GM19023 (cell line): ENCODE results near the gene DNAJC17.

ENCODE experiments used
- ATAC-seq: cut with Tn5 transposase; IDR thresholded peaks from one replicate; pipeline ENCODE4 v1.9.1; 2021; ENCODE audit warnings: mild to moderate bottlenecking, moderate library complexity; ENCODE audit not compliant: unreplicated experiment

DNAJC17 gene, protein sequence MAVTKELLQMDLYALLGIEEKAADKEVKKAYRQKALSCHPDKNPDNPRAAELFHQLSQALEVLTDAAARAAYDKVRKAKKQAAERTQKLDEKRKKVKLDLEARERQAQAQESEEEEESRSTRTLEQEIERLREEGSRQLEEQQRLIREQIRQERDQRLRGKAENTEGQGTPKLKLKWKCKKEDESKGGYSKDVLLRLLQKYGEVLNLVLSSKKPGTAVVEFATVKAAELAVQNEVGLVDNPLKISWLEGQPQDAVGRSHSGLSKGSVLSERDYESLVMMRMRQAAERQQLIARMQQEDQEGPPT

DNA sequence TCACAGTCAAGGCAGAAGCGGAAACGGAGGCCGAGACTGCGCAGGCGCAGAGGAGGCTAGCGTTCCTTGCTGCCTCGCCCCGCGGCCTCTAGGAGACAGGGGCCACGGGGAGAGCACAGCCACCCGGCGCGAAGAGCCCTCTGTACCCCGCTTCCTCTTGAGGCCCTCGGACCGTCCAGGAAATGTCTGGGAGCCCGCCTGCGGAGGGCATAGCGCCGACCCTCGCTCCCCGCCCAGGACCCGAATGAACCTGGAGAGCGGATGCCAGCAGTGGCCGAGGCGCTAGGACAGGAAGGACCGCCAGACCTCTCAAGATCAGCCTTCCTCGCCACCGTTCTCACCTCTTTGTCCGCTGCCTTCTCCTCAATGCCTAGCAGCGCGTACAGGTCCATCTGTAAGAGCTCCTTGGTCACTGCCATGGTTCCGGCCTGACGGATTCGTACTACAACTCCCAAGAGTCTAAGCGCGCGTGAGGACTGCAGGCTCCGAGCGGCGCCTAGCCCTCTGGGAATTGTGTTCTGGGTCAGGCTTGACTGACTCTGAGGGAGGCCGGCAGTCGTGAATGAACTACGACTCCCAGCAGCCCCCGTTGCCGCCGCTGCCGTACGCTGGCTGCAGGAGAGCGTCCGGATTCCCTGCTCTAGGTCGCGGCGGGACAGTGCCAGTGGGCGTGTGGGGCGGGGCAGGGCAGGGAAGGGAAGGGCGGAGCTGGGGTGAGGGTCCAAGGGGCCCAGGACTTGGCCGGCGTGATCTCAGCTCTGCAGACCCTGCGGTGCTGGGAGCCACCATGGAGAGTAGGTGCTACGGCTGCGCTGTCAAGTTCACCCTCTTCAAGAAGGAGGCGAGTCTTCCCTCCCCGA is at the start of gene DNAJC17, which contains the start of gene ZFYVE19:
TSS of gene DNAJC17 (minus strand) at position 446 of the 860 bp plus-strand sequence. CDS start at position 419, 27 bp downstream.
TSS of gene ZFYVE19 (plus strand) at position 62 of the 860 bp plus-strand sequence. CDS start at position 563, 501 bp downstream.
- peak; percentile 93 for ATAC-seq

GRCh38 chr15:40856746-40857145 is 49.5 kb upstream of the DNAJC17 start:
- no peak for ATAC-seq

DNA sequence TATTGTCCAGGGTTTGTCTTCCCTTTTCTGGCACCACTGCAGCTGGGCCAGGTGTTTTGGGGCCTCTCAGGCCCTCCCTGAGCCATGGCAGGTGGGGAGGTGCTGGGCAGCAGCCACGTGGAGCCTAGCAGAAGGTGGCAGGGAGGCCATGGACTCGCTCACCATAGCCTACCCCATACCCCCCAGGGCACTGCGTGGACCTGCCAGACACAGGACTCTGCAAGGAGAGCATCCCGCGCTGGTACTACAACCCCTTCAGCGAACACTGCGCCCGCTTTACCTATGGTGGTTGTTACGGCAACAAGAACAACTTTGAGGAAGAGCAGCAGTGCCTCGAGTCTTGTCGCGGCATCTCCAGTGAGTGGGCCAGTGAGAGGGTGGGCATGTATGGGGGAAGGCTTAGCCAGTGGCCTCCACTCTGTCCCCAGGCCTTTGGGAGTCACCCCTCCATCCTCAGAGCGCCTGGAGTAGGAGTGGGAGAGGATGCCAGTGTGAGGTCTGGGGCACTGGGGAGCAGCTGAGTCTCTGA is 48.5 kb upstream of the DNAJC17 start:
- no peak for ATAC-seq

GRCh38 chr15:40854161-40854560 is 46.9 kb upstream of the DNAJC17 start:
- no peak for ATAC-seq

DNA sequence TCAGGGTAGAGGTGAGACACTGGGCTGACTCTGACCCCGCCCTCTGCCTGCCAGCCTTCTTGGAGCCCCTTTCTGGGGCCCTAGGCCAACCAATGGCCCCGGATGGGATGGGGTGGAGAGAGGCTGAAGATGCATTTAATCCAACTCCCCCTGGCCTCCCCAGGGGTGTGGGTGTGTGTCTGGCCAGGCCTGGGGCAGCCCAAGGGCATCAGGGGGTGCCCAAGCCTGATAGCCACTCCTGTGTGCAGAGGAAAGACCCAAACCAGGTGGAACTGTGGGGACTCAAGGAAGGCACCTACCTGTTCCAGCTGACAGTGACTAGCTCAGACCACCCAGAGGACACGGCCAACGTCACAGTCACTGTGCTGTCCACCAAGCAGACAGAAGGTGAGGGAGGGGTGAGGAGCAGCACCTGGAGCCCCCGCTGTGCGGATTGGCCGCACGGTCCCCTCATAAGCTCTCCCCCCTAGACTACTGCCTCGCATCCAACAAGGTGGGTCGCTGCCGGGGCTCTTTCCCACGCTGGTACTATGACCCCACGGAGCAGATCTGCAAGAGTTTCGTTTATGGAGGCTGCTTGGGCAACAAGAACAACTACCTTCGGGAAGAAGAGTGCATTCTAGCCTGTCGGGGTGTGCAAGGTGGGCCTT is 46.1 kb upstream of the DNAJC17 start:
- ATAC-seq: no peak

GRCh38 chr15:40852529-40852928 is 45.3 kb upstream of the DNAJC17 start:
- no peak for ATAC-seq

DNA sequence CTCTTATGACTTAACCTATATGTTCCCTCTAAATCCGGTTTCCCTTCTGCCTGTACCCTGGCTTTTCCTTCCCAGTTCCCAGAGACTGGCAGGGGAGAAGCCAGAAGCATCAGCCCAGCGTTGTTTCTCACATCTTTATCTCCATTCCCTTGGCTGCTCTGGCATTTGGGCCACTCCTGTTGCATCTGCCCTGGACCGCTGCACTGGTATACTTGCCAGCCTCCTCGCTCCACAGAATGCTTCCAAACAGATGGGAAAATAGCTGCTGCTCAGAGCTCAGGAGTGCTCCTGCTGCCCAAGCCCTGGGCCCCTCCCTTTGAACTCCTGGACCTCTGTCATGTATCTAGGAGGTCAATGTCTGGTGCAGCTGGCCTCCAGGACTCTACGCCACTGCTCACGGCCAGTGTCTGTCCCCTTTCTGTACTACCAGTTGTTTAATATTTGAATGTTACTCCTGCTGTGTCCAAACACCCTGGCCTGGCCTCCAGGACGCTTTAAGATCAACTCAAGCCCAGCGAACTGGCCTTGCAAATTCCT is 43.4 kb upstream of the DNAJC17 start:
- ATAC-seq: no peak

- ATAC-seq: no peak
Measured at GRCh38 chr15:40847223-40847961, 40.1 kb upstream of the DNAJC17 start.

DNA sequence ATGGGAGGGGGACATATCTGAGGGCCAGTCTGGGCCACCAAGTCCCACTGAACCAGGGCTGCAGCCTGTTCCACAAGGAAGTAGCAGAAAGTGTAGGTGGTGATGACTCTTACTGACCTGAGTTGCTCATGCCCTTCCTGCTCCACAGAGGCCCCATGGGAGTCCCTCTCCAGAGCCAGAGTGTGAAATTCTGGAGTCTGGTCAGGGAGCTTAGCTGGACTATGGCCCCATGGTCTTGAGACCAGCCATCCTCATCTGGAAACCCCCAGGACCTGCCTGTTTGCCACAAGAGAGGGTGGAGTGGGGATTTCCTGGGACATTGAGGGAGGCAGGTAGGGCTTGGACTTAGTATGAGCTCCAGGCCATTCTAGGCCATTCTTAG is 39.6 kb upstream of the DNAJC17 start:
- no peak for ATAC-seq

DNA sequence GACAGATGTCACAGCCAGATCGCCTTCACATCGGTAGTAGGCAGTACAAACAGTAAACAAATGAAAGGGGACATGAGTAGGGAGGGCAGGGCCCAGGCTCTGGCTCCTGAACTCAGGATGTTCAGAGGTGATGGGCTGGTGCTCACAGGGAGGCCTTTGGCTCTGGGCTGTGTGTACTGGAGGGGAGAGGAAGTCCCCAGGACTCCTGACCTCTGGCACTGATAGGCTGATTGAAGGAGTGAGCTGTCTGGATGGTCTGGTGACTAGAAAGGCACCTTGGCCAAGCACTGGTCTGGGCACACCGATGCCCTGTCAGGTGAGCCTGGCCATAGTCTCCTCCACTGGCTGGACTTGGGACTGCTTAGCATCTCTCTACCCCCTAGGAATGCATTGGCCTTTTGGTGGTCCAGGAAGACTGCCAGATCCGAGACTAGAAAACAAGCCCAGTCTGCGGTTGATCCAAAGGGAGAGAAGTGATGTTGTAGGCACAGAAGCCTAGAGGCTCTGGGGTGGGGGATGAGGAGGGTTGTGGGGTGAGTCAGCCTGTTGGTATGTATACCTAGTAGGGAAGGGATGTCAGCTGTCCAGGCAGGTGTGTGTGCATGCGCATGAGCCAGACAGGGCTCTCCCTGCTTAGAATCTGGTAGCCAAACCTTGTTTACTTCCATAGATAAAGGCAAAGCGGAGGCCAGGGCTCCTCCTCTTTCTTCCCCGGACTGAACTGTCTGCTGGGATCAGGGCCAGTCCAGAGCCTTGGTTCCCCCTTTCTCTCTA is 38.4 kb upstream of the DNAJC17 start:
- no peak for ATAC-seq

GRCh38 chr15:40845036-40845435 is 37.8 kb upstream of the DNAJC17 start:
- ATAC-seq: no peak

DNA sequence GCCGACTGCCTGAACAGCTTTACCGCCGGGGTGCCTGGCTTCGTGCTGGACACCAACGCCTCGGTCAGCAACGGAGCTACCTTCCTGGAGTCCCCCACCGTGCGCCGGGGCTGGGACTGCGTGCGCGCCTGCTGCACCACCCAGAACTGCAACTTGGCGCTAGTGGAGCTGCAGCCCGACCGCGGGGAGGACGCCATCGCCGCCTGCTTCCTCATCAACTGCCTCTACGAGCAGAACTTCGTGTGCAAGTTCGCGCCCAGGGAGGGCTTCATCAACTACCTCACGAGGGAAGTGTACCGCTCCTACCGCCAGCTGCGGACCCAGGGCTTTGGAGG is 37.4 kb upstream of the DNAJC17 start:
- no peak for ATAC-seq

DNA sequence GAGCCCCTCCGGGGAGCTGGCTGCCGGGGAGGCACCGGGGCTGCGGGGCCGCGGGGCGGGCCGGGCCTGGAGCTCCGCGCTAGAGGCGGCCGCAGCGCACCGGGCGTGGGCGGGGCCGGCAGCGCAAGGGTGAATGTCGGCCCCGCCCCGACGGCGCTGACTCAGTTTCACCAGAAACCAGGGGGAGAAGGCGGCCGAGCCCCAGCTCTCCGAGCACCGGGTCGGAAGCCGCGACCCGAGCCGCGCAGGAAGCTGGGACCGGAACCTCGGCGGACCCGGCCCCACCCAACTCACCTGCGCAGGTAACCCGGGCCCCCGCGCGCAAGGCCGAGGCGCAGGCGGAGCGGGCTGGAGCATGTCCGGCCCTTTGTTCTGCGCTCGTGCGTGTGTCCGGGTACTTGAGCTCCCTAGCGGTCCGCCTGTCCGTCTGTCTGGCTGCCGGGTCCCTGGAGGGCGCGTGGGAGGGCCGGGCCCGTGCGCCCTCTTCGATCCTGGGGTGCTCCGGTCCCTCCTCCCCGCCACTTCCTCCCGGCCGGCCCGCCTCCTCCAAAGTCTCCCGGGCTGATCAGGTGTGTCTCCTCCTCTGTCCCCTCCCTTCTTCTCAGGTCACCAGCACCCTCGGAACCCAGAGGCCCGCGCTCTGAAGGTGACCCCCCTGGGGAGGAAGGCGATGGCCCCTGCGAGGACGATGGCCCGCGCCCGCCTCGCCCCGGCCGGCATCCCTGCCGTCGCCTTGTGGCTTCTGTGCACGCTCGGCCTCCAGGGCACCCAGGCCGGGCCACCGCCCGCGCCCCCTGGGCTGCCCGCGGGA is 36.8 kb upstream of the DNAJC17 start, which contains the start of gene SPINT1:
TSS of gene SPINT1 (plus strand) at position 164 of the 811 bp plus-strand sequence. CDS start at position 671, 507 bp downstream.
- no peak for ATAC-seq

DNA sequence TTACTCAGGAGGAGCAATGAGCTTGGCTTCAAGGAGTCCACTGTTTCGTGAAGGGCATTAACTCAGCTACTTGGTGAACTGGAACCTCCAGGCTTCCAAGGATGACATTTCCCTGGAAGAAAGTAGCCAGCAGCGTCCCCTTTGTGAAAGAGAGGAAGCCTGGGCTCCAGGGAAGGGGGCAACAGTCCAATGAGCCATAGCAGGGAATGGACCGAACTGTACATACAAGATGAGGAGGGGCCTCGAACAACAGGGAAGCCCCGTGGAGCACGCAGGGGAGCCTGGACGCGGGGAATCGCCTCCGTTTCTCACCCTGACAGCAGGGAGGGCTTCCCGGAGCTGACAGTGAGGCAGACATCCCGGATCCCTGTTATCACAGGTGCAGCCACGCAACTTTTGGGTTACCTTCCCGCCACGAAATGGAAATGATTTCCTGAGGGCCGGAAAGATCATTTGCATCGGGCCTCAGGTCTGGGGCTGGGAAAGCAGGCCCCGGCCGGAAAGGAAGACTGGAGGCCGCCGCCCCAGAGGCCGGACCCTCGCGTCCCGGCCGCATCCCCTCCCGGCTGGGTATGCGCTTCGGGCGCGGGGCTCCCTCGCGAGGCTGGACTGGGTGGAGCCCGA is 36.1 kb upstream of the DNAJC17 start:
- no peak for ATAC-seq

- no peak for ATAC-seq
Measured at GRCh38 chr15:40841741-40842140, 34.5 kb upstream of the DNAJC17 start.

- ATAC-seq: no peak
Measured at GRCh38 chr15:40838756-40839155, 31.5 kb upstream of the DNAJC17 start.

- no peak for ATAC-seq
Measured at GRCh38 chr15:40836020-40836419, 28.7 kb upstream of the DNAJC17 start.

GRCh38 chr15:40832903-40833302 is 25.6 kb upstream of the DNAJC17 start:
- no peak for ATAC-seq
